Measurements from ENCODE around the gene REPIN1.

REPIN1 gene

GRCh38 chr7:150360363-150361058 is 8.1 kb upstream of the REPIN1 start:
- DNase-seq (ENCODE audit: low read depth): no peak

DNA sequence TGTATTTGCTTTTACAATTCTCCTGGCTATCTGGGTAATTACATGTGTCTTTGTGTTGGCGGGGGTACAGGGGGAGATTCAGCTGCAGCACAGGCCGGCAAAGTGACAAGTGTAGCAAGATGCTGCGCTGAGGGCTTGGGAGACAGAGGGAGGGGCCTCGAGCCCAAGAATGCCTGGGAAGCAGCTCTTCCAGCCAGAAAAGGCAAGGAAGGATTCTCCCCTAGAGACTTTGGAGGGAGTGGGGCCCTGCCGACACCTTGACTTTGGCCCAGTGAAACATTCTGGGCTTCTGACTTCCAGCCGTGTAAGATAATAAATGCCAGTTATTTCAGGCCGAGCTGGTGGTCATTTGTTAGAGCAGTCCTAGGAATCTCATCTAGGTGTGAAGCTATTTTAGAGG is 7.2 kb upstream of the REPIN1 start:
- no peak for DNase-seq (ENCODE audit: low read depth)

DNA sequence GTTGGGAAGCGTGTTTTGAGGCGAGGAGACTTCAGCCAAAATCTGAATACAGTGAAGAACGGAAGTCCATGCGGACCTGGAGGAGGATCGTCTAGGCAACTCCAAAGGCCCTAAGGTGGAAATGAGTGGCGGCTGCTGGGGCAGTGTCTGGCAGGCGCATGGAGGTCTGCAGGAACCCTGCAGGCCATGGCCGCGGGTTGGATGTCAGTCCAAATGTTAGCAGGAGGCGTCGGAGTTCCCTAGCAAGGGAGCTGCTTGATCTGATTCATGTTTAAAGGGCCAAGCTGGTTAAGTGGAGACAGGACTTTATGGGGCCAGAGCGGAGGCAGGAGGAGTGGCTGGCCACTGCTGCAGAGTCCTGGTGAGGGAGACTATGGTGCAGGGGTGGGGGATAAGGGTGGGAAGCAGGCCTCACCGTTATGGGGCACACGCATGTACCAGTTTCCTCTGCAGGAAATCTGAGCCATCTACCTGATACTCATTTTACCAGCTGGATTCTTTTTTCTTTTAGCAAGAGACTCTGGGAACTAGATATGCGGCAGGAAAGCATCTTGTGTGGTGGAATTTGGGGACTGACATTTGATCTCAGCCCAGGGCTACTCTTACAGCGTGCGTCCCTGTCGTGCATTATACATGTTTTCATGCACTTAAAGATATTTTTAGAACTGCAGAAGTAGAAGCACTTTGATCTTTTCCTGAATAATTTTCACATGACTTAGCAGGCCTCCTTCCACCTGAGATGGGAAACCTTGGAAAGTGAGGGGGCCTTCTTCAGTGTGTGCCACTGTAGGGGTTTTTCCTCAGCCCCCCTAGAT is 6.6 kb upstream of the REPIN1 start:
- no peak for DNase-seq (ENCODE audit: low read depth)

GRCh38 chr7:150363370-150363769 is 5.3 kb upstream of the REPIN1 start:
- DNase-seq (ENCODE audit: low read depth): no peak

DNA sequence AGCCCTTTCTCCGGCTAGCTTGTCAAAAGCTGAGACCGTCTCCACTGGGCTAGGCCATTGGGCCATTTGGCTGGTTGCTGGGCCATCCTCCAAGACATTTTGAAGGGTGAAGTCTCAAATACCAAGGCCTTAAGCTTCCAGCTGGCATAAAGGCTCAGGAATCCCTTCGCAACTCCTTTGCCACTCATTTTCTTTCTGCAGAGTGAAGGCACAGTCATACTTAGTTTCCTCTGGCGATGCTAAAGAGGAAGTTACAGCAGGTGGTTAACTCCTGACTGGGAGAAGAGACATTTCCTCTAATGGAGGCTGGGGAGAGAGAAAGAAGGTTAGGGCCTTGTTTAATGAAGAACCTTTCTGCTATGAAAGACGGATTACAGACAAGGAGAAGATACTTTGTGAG is 4.8 kb upstream of the REPIN1 start:
- no peak for DNase-seq (ENCODE audit: low read depth)

GRCh38 chr7:150365194-150365593 is 3.4 kb upstream of the REPIN1 start:
- no peak for DNase-seq (ENCODE audit: low read depth)

DNA sequence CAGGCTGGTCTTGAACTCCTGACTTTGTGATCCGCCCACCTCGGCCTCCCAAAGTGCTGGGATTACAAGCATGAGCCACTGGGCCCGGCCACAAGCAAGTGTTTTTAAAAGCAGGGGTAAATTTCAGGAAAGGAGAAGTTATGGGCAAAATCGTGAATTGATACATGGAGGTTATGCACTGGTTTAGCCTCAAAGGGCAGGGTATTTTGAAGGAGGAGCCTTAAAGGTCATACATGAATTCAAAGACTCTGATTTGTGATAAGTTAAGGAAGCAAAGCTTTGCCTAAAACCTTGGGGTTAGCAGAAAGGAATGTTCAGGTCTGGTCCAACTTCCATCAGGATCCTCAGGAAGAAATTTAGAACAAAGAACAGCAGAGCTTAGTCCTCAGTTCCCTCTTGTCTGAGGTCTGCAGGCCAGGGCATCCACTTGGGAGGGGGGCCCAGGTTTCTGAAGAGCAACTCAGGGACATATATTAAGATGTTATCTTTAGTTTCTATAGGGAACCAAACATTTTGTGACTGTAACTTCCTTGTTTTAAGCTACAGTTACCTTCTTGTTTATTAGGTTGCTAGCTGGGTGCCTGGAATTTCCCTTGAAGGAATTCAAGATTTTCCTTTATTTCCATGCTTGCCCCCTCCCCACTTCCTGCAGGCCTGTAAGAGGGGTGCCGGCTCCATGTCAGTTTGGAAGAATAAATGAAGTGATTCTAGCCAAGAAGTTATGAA is 2.8 kb upstream of the REPIN1 start:
- no peak for DNase-seq (ENCODE audit: low read depth)

GRCh38 chr7:150367677-150368095 is 936 bp upstream of the REPIN1 start:
- no peak for DNase-seq (ENCODE audit: low read depth)

DNA sequence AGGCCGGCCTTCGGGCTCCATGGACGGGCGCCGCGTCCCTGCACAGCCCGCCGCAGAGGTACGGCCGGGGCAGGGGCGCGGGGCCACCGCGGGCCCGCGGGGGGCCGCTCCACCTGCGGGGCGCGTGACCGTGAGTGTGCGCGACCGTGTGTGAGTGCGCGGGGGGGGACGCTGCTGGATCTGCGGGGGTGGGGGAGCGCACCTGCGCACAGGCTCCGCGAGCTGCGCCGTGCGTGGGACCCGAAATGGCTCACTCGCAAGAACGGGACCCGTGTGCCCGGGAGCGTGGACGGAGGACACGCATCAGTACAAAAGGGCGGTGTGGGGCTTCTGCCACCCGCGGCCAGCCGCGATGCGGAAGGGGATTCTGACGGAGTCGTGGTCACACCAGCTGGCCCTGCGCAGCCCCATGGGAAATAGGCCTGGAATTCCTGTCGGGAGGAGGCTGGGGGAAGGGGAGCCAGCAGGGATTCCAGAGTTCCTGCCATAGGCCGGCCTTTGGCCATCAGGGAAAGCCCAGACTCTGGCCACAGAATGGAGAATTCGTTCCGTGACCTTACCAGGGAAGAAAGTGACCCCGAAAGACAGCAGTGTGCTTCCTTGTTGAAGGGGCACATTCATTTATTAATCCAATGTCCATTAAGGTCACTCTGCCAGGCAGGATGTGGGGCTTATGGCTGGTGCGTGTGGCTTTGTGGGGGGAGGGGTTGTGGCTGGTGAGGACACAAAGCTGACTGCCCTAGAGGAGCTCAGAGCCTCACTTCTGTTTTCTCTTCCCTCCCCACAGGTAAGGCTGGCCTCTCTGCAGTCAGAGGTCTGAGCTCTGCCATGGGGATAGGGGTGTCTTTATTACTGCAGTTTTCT is 494 bp downstream of the REPIN1 start:
- DNase-seq (ENCODE audit: low read depth): peak; percentile 39

DNA sequence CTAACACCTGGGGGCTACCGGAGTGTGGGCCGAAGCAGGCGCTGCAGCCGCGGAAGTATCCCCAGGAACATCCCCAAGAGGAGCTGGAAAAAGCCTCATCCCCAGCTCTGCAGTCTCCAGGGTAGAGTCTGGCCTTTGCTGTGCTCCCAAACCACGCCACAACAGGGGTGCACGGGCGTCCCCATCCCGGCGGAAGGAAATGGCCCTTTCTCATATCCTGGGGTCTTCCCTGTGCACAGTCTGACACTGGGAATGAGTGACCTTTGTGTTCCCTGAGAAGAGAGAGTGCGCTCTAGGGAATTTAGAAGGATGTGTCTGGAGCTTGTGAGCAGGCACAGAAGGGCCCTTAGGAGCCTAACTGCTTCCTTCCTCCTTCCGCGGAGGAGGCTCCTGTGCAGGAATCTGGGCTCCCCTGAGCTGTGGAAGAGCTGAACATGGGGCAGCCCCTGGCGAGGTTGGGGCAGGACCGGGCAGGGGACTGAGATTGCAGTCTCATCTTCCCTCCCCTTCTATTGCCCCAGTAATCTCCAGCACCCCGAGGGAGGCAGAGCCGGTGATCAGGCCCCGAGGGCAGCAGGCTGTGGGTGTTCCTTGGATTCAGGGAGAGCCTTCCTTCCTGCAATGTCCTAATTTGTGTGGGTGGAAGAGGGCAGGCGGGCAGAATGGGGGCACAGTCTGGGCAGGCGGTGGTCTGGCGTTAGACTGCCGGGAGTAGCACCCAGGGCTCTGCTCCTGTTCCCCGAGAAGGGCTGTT is 1.3 kb downstream of the REPIN1 start:
- no peak for DNase-seq (ENCODE audit: low read depth)

GRCh38 chr7:150370612-150371071 is 2.0 kb downstream of the REPIN1 start:
- DNase-seq (ENCODE audit: low read depth): no peak

DNA sequence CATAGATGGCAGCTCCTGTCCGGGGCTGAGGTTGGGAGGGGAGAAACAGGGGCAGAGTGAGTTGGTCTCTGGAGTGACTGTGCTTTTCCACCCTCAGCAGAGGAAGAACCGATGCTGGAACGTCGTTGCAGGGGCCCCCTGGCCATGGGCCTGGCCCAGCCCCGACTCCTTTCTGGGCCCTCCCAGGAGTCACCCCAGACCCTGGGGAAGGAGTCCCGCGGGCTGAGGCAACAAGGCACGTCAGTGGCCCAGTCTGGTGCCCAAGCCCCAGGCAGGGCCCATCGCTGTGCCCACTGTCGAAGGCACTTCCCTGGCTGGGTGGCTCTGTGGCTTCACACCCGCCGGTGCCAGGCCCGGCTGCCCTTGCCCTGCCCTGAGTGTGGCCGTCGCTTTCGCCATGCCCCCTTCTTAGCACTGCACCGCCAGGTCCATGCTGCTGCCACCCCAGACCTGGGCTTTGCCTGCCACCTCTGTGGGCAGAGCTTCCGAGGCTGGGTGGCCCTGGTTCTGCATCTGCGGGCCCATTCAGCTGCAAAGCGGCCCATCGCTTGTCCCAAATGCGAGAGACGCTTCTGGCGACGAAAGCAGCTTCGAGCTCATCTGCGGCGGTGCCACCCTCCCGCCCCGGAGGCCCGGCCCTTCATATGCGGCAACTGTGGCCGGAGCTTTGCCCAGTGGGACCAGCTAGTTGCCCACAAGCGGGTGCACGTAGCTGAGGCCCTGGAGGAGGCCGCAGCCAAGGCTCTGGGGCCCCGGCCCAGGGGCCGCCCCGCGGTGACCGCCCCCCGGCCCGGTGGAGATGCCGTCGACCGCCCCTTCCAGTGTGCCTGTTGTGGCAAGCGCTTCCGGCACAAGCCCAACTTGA is 2.7 kb downstream of the REPIN1 start:
- DNase-seq (ENCODE audit: low read depth): no peak

- no peak for DNase-seq (ENCODE audit: low read depth)
Measured at GRCh38 chr7:150371996-150372270, 3.3 kb downstream of the REPIN1 start.

DNA sequence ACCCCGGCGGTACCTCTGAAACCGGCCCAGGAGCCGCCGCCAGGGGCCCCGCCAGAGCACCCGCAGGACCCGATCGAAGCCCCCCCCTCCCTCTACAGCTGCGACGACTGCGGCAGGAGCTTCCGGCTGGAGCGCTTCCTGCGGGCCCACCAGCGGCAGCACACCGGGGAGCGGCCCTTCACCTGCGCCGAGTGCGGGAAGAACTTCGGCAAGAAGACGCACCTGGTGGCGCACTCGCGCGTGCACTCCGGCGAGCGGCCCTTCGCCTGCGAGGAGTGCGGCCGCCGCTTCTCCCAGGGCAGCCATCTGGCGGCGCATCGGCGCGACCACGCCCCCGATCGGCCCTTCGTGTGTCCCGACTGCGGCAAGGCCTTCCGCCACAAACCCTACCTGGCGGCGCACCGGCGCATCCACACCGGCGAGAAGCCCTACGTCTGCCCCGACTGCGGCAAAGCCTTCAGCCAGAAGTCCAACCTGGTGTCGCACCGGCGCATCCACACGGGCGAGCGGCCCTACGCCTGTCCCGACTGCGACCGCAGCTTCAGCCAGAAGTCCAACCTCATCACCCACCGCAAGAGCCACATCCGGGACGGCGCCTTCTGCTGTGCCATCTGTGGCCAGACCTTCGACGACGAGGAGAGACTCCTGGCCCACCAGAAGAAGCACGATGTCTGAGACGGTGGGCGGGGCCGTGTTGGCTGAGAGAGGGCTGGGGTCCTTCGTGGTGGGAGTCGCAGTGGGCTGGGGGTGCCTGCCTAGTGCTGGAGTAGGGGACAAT is 3.8 kb downstream of the REPIN1 start:
- no peak for DNase-seq (ENCODE audit: low read depth)

- DNase-seq (ENCODE audit: low read depth): no peak
Measured at GRCh38 chr7:150373049-150373801, 4.6 kb downstream of the REPIN1 start.

DNA sequence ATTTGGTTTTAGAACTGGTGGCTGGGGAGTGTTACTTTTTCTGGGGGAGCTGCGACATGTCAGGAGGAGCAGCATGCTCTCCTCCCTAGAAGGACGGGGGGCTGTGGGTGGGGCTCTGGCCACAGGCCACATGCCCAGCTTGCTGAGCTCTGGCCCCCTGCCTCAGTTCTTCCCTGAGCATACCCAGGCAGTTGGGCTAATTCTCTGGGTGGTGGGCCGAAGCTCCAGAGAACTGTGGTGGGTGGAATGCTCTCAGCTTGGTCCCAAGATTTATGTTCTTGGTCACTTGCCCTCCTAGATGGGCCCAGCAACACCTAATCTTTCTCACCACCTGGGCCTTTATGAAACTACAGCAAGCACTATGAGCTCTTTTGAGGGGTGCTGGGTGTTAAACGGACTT is 5.4 kb downstream of the REPIN1 start:
- DNase-seq (ENCODE audit: low read depth): no peak

DNA sequence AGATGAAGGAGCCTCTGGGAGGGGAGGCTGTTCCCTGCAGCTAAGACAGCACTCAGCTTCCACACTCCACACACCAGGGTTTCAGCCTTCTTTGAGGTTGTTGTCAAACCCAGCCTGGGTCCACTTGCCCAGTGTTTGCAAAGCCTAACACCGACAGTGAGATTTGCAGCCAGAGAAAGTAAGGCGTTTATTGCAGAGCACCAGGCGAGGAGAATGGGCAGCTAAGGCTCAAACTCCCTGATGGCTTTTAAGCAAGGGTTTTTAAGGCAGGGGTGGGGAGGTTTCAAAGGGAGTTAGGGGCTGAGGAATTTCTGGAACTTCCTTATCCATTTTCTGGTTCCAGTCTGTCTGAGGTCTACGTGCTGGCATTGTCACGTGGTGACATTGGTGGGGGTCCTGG is 5.8 kb downstream of the REPIN1 start:
- DNase-seq (ENCODE audit: low read depth): no peak

GRCh38 chr7:150375662-150376521 is 7.3 kb downstream of the REPIN1 start:
- DNase-seq (ENCODE audit: low read depth): no peak
